ENCODE results near the gene ADAMTS6.

- TF ChIP-seq, protein P1, sequence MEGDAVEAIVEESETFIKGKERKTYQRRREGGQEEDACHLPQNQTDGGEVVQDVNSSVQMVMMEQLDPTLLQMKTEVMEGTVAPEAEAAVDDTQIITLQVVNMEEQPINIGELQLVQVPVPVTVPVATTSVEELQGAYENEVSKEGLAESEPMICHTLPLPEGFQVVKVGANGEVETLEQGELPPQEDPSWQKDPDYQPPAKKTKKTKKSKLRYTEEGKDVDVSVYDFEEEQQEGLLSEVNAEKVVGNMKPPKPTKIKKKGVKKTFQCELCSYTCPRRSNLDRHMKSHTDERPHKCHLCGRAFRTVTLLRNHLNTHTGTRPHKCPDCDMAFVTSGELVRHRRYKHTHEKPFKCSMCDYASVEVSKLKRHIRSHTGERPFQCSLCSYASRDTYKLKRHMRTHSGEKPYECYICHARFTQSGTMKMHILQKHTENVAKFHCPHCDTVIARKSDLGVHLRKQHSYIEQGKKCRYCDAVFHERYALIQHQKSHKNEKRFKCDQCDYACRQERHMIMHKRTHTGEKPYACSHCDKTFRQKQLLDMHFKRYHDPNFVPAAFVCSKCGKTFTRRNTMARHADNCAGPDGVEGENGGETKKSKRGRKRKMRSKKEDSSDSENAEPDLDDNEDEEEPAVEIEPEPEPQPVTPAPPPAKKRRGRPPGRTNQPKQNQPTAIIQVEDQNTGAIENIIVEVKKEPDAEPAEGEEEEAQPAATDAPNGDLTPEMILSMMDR (IDR thresholded peaks at IDR 0.05; ENCODE audit: insufficient read depth, low read length), result no peak
- no peak for TF ChIP-seq POLR2AphosphoS5 (IDR thresholded peaks at IDR 0.05; ENCODE audit: low read depth)
- TF ChIP-seq, protein P2, sequence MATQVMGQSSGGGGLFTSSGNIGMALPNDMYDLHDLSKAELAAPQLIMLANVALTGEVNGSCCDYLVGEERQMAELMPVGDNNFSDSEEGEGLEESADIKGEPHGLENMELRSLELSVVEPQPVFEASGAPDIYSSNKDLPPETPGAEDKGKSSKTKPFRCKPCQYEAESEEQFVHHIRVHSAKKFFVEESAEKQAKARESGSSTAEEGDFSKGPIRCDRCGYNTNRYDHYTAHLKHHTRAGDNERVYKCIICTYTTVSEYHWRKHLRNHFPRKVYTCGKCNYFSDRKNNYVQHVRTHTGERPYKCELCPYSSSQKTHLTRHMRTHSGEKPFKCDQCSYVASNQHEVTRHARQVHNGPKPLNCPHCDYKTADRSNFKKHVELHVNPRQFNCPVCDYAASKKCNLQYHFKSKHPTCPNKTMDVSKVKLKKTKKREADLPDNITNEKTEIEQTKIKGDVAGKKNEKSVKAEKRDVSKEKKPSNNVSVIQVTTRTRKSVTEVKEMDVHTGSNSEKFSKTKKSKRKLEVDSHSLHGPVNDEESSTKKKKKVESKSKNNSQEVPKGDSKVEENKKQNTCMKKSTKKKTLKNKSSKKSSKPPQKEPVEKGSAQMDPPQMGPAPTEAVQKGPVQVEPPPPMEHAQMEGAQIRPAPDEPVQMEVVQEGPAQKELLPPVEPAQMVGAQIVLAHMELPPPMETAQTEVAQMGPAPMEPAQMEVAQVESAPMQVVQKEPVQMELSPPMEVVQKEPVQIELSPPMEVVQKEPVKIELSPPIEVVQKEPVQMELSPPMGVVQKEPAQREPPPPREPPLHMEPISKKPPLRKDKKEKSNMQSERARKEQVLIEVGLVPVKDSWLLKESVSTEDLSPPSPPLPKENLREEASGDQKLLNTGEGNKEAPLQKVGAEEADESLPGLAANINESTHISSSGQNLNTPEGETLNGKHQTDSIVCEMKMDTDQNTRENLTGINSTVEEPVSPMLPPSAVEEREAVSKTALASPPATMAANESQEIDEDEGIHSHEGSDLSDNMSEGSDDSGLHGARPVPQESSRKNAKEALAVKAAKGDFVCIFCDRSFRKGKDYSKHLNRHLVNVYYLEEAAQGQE (IDR thresholded peaks at IDR 0.05; ENCODE audit: insufficient replicate concordance, low read depth), result no peak
Observed at GRCh38 chr5:65120371-65120967, 361.3 kb downstream of the ADAMTS6 start.
